GM18868 (cell line): ENCODE results near the gene EME1.
"Not testable (repeated sequence)": the region's sequence is repeated elsewhere in the genome, so short reads cannot be mapped to it uniquely, and the experiment has no call there.

ENCODE experiments used
- ATAC-seq: cut with Tn5 transposase; IDR thresholded peaks from one replicate; pipeline ENCODE4 v1.9.1; 2021; ENCODE audit warnings: mild to moderate bottlenecking, moderate library complexity; ENCODE audit not compliant: unreplicated experiment

Gene EME1

DNA sequence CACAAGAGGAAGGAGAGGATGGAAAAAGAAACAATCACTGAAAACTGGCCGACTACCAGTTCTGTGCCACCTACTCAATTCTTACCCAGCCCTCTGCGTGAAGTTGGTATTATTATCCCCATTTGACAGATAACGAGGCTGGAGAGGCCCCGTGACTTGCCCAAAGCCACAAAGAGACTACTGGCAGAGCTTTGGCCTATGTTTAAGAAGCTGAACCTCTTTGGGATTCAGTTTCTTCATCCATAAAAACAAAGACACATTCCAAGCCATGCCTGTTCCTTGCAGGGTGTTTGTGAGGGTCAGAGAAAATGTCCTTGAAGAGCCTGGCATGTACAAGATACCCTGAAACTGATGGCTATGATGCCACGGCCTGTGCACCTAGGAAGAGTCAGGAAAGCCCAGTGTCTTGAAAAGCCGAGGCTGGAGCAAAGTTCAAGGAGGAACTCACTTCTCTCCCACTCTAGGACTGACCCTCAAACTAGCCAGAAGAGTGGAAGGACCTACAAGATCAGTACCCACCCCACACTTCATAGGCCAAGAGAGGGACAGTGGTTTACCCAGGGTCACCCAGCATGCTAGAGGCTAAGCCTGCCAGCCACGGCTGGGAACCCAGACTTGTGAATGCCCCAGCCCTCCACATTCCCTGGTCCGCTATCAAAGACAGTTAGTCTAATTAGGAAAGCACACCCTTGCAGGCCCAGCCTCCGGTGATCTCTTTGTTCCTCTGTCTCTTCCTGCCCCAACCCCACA lies 51.4 kb downstream of the EME1 start:
- ATAC-seq = no peak

DNA sequence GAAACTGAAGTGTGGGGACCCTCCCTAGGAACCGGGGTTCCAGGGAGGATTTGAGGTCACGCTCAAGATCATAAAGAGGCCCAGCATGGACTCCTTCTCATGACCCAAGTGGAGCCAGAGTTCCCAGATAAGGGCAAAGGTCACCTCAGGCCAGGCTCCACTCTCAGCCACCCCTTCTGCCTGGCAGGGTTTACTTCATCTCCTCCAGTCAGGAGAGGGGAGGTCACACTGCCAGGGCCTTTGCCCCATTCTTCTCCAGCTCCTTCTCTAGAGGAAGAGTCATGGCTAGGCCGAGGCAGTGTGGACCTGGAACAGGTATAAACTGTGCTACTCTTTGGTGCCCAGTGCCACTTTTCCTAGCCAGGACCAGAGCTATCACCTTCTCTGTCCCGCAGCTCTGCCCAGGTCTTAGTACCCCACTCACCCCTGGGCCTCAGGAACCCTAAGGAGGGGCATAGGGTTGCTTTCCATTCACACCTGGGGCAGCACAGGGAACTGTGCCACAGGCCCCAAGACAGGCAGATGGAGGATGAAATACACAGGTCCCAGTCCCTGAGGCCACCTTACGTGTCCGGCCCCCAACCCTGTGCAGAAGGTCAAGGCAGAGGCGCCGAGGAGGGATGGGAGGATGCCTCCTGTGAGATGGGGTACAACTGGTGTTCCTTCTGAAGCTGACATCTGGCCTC lies 52.1 kb downstream of the EME1 start:
- no peak for ATAC-seq

DNA sequence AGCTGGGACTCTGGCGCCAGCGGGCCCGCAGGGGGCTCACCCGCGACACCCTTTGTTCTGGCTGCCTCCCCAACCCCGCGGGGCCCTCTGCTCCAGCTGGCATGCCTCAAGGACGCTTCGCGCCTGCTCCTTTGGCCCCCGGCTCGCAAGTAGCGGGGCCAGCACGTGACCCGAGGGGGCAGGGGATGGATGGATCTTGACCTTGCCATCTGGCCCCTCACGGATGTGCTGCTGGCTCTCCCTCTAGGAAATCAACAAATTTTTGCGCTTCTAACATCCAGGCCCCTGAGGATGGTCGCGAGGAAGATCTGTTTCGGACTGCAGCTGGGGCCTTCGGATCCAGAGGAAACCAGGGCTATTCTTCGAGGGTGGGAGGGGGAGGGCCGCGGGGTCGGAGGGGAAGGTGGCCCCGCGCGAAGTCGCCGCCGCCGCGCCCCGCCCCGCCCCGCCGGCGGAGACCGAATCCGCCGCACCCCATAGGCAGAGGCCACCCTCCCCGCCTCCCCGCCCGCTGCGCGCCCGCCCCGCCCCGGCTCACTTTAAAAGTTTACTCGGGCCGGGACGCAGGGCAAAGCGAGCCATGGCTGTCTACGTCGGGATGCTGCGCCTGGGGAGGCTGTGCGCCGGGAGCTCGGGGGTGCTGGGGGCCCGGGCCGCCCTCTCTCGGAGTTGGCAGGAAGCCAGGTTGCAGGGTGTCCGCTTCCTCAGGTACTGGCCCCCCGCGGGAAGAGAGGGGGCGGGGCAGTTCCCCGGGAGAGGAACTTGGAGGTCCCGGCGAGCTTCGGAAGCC lies 52.8 kb downstream of the EME1 start, which contains the start of gene ACSF2:
Gene ACSF2 (plus strand): TSS at position 537 of the 790 bp plus-strand sequence. CDS start 44 bp downstream, at position 581.
- ATAC-seq = peak; percentile 62

DNA sequence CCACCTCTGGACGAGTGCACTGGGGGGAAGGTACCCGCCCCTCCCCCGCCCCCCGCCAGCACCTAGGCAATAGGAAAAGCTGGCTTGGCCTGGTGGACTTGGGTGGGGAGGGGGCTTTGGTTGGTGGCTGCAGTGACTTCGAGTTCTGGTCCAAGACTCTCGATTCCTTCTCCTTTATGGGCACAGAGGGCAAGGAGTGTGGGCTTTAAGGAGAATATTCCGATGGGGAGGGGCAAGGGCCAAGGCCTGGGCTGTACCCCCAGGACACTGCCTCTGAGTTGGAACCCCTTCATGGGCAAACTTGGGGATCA lies 53.4 kb downstream of the EME1 start:
- no peak for ATAC-seq

DNA sequence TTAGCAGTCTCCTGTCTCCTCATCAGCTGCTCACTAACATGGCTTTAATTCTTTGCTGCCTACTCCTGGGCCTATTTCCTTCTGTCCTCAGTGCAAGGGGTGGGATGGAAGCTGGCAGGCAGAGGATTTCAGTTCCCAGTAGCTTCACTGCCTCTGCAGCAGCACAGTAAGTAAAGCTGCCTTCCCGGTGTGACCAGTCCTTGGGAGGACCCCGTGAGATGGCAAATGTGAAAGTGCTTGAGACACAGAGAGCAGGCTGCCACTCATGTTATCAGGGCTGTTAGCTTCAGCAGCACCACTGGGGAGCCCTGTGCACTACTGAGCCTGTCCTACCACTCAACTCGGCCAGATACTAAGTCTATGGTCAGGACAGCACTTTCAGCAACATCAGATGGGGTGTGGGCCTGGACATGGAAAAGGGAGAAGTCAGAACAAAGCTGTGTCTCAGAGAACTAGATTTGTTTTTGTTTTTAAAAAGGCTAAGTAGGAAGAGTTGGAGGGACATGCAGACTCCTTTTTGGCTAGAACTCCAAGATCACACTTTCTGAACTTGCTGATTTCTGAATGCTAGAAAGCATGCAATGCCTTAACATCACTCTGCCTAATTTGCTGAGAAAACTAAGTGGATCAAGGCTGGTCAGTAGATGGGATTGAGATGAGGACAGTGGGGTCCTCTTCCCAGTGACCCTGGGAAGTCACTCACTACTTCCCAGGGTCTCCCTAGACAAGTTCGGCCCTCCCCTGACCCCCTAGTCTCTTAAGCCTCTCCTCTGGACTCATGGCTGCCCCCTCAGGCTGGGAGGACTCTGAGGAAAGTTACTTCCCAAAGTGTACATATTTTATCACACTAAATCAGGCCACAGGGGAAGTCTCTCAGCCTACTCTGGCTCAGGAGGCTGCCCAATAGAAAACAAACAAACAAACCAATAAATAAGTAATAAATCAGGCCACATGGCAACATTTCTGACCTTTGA lies 54.1 kb downstream of the EME1 start:
- no peak for ATAC-seq

- not testable (repeated sequence) for ATAC-seq
Measured at GRCh38 chr17:50428126-50428525, 55.1 kb downstream of the EME1 start.

DNA sequence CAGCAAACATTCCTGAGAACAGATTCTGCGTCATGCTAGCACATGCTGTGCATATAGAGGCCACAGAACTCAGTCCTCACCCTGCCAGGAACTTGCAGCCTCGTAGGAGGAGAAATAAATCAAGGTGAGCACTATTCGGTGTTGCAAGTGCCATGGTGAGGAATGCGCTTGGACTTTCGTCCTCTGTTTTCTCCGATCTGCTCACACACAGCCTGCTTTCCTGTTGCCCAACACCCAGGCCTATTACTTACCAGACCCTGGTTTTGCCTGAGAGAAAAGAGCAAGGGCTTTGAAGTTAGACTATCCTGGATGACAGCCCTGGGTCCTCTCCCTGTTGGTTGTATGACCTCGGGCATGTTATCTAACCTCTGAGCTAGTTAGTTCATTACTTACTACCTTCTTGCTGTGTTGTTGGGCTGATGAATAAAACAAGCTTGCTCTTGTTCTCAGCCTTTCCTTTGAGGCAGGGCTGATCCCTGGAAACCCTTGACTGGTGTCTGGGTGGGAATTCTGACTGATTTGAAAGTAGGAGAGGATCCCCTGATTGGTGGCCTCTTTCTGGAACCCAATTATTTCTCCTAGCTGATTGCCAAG lies 55.9 kb downstream of the EME1 start:
- ATAC-seq = no peak

DNA sequence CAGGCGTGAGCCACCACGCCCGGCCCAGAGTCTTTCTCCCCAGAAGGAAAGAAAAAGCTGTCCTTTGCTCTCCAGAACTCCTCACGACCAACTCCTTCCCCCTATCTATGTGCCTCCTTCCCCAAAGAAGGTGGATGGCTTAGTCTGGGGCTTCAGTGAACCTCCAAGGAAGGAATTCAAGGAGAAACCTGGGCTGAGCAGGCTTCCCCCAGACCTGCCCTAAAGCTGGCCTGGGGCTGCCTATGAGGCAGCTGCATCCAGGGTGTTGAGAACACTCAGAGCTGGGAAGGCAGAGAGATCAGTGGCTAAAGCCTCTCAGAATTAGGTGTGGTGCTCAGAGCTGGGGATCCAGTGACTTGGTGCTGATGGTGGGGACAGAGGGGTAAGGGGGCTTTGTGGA lies 56.8 kb downstream of the EME1 start:
- no peak for ATAC-seq
